OCI-LY1 (cell line): ENCODE measurements around the gene GALR3.

Experiments used
- EZH2 ChIP-seq: fragments of 200-600 bp; sonication (generic), shearing (Covaris generic); IDR thresholded peaks from 2 replicates; pipeline ENCODE4 v1.8.0; 2017; ENCODE audit warnings: borderline replicate concordance, mixed run types, mild to moderate bottlenecking, antibody characterized with exemption, low read length, moderate library complexity, mixed read lengths
- TF ChIP-seq, protein P1 (sequence below): fragments of 200-600 bp; sonication (generic), shearing (Covaris generic); IDR thresholded peaks from 2 replicates; pipeline ENCODE4 v1.5.1; 2017; ENCODE audit warnings: mild to moderate bottlenecking, antibody characterized with exemption, low read length, moderate library complexity, mixed read lengths

DNA sequence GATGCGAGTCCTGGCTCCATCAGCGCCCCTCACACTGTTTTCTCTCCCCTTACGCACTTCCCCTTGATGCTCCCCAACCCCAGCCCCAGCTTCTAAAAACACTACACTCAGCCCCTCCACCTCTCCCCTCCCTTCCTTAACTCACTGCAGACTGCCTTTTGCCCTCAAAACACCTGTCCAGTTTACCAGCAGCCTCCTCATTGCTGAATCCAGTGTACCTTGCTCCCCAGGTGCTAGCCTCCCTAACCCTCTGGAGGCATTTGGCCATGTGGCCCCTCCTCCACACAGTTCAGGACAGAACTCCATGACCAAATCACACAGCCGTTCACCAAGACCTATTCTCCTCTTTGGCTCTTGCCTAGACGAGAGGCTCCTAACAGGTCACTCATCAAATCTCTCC, 2.8 kb upstream of the GALR3 start:
- TF ChIP-seq, protein P1, sequence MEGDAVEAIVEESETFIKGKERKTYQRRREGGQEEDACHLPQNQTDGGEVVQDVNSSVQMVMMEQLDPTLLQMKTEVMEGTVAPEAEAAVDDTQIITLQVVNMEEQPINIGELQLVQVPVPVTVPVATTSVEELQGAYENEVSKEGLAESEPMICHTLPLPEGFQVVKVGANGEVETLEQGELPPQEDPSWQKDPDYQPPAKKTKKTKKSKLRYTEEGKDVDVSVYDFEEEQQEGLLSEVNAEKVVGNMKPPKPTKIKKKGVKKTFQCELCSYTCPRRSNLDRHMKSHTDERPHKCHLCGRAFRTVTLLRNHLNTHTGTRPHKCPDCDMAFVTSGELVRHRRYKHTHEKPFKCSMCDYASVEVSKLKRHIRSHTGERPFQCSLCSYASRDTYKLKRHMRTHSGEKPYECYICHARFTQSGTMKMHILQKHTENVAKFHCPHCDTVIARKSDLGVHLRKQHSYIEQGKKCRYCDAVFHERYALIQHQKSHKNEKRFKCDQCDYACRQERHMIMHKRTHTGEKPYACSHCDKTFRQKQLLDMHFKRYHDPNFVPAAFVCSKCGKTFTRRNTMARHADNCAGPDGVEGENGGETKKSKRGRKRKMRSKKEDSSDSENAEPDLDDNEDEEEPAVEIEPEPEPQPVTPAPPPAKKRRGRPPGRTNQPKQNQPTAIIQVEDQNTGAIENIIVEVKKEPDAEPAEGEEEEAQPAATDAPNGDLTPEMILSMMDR, result no peak
- no peak for TF ChIP-seq EZH2
